Measurements from ENCODE around the gene BEGAIN. TPM values are rescaled to one million over a fixed set of nuclear protein-coding genes. Genes with fewer than 3 reads are reported as not detected.

The BEGAIN gene
- total RNA-seq, 1 donor from 2014 or later: 0.54 TPM

DNA sequence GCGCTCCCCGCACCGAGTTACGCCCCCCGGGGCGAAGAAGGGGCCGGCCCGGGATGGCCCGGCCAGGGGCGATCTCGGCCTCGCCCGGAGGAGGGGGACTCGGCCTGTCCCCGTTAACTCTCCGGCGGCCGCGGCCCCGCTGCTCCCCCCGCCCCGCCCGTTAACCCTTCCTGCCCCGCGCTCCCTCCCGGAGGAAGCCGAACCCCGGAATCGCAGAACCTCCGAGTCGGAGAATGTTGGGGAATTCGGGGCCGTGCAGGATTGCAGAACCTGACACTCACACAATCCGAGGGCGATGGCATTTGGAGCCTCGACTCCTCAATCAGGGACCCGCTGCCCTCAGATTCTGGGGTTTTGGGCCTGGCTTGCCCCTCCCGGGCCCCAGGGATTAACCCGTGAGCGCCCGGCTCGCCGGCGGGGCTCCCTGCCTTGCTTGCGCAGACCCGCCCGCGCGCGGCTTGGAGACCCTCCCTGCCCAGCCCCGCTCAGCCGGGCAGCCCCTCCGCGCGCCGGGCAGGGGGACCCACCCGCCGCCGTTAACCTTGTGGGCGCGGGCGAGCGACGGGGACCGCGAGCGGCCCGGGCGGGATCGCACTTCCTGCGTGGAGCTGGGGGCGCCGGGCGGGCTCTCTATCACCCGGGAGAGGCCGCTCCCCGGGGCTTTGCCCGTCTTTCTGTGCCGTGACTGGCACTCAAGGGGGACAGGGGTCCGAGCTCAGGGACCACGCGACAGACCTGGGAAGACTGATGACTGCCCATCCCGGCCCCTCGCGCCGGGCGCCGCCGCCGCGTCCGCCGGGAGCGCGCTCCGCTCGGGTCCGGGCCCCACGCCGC lies 18.8 kb downstream of the BEGAIN start:
- peaks cover 6% of the 10 kb centered on the region for H4K20me1 ChIP-seq (ENCODE audit: insufficient read depth, low read length)
- FAIRE-seq: no peak
- H3K4me3 ChIP-seq (ENCODE audit: insufficient read depth, low read depth, low read length): peak overlapping the region; percentile 49
- Mint-ChIP-seq H3K27me3 (ENCODE audit: low read depth, unreplicated experiment) (peaks cover 67% of the 10 kb centered on the region), H3K9me3 (ENCODE audit: unreplicated experiment) (no peaks in the 10 kb centered on the region), H3K27ac (ENCODE audit: unreplicated experiment) (no peak overlapping the region), H3K36me3 (ENCODE audit: low read depth, unreplicated experiment) (no peaks in the 10 kb centered on the region), H3K4me3 (ENCODE audit: unreplicated experiment) (no peak overlapping the region), H3K4me1 (ENCODE audit: low read depth, unreplicated experiment) (no peaks in the 10 kb centered on the region)
- H3K4me2 ChIP-seq (ENCODE audit: low read length): peak overlapping the region; percentile 82
- peaks cover 26% of the 10 kb centered on the region for H3K27me3 ChIP-seq (ENCODE audit: insufficient read depth, low read length)
- TF ChIP-seq EZH2 (IDR thresholded peaks at IDR 0.05; ENCODE audit: insufficient read depth, low read length): peak; percentile 99
- TF ChIP-seq, protein P1, sequence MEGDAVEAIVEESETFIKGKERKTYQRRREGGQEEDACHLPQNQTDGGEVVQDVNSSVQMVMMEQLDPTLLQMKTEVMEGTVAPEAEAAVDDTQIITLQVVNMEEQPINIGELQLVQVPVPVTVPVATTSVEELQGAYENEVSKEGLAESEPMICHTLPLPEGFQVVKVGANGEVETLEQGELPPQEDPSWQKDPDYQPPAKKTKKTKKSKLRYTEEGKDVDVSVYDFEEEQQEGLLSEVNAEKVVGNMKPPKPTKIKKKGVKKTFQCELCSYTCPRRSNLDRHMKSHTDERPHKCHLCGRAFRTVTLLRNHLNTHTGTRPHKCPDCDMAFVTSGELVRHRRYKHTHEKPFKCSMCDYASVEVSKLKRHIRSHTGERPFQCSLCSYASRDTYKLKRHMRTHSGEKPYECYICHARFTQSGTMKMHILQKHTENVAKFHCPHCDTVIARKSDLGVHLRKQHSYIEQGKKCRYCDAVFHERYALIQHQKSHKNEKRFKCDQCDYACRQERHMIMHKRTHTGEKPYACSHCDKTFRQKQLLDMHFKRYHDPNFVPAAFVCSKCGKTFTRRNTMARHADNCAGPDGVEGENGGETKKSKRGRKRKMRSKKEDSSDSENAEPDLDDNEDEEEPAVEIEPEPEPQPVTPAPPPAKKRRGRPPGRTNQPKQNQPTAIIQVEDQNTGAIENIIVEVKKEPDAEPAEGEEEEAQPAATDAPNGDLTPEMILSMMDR (IDR thresholded peaks at IDR 0.05; ENCODE audit: insufficient read depth, low read depth, low read length): no peak
- H3K9me3 ChIP-seq (ENCODE audit: insufficient read depth, low read depth, low read length): no peaks in the 10 kb centered on the region
- H3K9ac ChIP-seq (ENCODE audit: low read length): peak overlapping the region; percentile 27
- H3K4me1 ChIP-seq (ENCODE audit: insufficient read depth, low read length): no peaks in the 10 kb centered on the region
- peak overlapping the region; percentile 34 for H2AFZ ChIP-seq (ENCODE audit: low read depth, low read length)
- no peak for DNase-seq (ENCODE audit: low read depth)
- H3K79me2 ChIP-seq (ENCODE audit: insufficient read depth, low read length): no peaks in the 10 kb centered on the region
- H3K36me3 ChIP-seq (ENCODE audit: insufficient read depth, low read length): no peaks in the 10 kb centered on the region
- H3K27ac ChIP-seq (ENCODE audit: low read depth, low read length): no peak overlapping the region

DNA sequence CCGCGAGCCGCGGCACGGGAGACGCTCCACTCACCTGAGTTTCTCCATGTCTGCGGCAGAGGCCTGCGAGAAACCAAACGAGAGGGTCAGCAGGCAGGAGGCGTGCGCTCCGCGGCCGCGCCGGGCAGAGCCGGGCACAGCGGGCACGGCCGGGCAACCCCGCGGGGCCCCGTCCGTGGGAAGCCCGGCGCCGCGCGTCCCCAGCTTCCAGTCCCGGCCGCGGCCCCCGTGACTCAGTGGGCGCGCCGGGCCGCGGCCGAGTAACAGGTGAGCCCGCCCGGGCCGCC lies 19.4 kb downstream of the BEGAIN start:
- Histone ChIP-seq H3K9me3 (ENCODE audit: insufficient read depth, low read depth, low read length) (no peaks in the 10 kb centered on the region), H3K79me2 (ENCODE audit: insufficient read depth, low read length) (no peaks in the 10 kb centered on the region), H4K20me1 (ENCODE audit: insufficient read depth, low read length) (peaks cover 6% of the 10 kb centered on the region), H2AFZ (ENCODE audit: low read depth, low read length) (no peak overlapping the region), H3K36me3 (ENCODE audit: insufficient read depth, low read length) (no peaks in the 10 kb centered on the region), H3K9ac (ENCODE audit: low read length) (no peak overlapping the region), H3K4me1 (ENCODE audit: insufficient read depth, low read length) (no peaks in the 10 kb centered on the region), H3K4me3 (ENCODE audit: insufficient read depth, low read depth, low read length) (no peak overlapping the region), H3K4me2 (ENCODE audit: low read length) (peak overlapping the region; percentile 82), H3K27ac (ENCODE audit: low read depth, low read length) (no peak overlapping the region), H3K27me3 (ENCODE audit: insufficient read depth, low read length) (peaks cover 26% of the 10 kb centered on the region)
- peaks cover 71% of the 10 kb centered on the region for H3K27me3 Mint-ChIP-seq (ENCODE audit: low read depth, unreplicated experiment)
- no peaks in the 10 kb centered on the region for H3K4me1 Mint-ChIP-seq (ENCODE audit: low read depth, unreplicated experiment)
- no peak overlapping the region for H3K27ac Mint-ChIP-seq (ENCODE audit: unreplicated experiment)
- no peaks in the 10 kb centered on the region for H3K9me3 Mint-ChIP-seq (ENCODE audit: unreplicated experiment)
- H3K4me3 Mint-ChIP-seq (ENCODE audit: unreplicated experiment): no peak overlapping the region
- TF ChIP-seq, protein P1 (IDR thresholded peaks at IDR 0.05; ENCODE audit: insufficient read depth, low read depth, low read length): no peak
- TF ChIP-seq EZH2 (IDR thresholded peaks at IDR 0.05; ENCODE audit: insufficient read depth, low read length): no peak
- H3K36me3 Mint-ChIP-seq (ENCODE audit: low read depth, unreplicated experiment): no peaks in the 10 kb centered on the region
- no peak for DNase-seq (ENCODE audit: low read depth)
- no peak for FAIRE-seq

All from astrocyte (in vitro differentiated cells and primary cell).